AG04450 (cell line): Measurements from ENCODE around the gene ERGIC2. TPM values are rescaled to one million over a fixed set of nuclear protein-coding genes. Genes with fewer than 3 reads are reported as not detected.
"Not testable (repeated sequence)": the region's sequence is repeated elsewhere in the genome, so short reads cannot be mapped to it uniquely, and the experiment has no call there.

Experiments used
- CTCF ChIA-PET: fragments of 300-600, 350-600 bp; formaldehyde crosslinking; extraction: SDS; loops from one replicate; lab custom pipeline; 2022; ENCODE audit warnings: antibody characterized with exemption, inconsistent platforms; lab: Charles Lee
- POLR2A ChIA-PET: fragments of 350-600 bp; formaldehyde crosslinking; extraction: SDS; loops from one replicate; lab custom pipeline; 2021; ENCODE audit warnings: antibody characterized with exemption, inconsistent platforms; lab: Yijun Ruan, JAX
- DNase-seq: peaks from one replicate; pipeline ENCODE4 v3.0.0-alpha.2; 2011; ENCODE audit warnings: low read depth, low spot score
- H3K27ac ChIP-seq: one replicate; pipeline ENCODE4 v1.5.1; 2012; ENCODE audit warnings: low read depth, low read length, control low read depth
- H3K27me3 ChIP-seq: one replicate; pipeline ENCODE4 v1.6.0; 2012; ENCODE audit warnings: low read length; ENCODE audit not compliant: control insufficient read depth, insufficient read depth
- H3K4me3 ChIP-seq: 2 replicates; pipeline ENCODE4 v1.5.1; 2011; ENCODE audit warnings: mild to moderate bottlenecking, low read depth, low read length, control low read depth
- H3K9me3 ChIP-seq: 2 replicates; pipeline ENCODE4 v1.5.1; 2012; ENCODE audit warnings: low read length; ENCODE audit not compliant: control insufficient read depth, insufficient read depth
- polyA plus RNA-seq: library from polyadenylated mRNA; depleted of rRNA; stranded (reverse); fragments of >200 nt; gene quantifications from 2 replicates; pipeline ENCODE4 v1.2.3, GENCODE V29; 2011; rRNA removed
- TF ChIP-seq, protein P1 (sequence below): IDR thresholded peaks from 2 replicates; pipeline ENCODE4 v1.5.1; 2011; ENCODE audit warnings: low read depth, low read length, control low read depth, inconsistent platforms

The ERGIC2 gene
- polyA plus RNA-seq, 1 experiment, result 62.5 TPM

DNA sequence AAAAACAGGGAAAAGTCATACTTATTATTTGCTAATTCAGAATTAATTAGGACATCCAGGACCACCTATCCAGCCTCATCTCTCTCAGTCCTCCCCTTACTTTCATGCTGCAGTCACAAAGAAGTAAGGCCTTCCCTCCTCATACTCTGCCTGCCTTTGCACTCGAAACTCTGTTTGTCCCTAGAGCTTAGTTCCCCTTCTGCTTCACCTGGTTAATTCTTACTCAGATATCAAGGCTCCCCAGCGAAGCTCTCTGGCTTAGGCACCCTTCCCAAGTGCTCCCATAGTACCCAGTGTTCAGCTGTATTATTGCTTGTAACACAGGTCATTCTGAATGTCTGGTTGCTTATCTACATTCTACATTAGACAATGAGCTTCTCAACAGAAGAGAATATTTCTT is 81.3 kb downstream of the ERGIC2 start:
- Histone ChIP-seq H3K4me3 (no peak overlapping the region), H3K9me3 (no peaks in the 10 kb centered on the region), H3K27ac (no peak overlapping the region), H3K27me3 (no peaks in the 10 kb centered on the region)
- POLR2A ChIA-PET, result no interaction called here
- TF ChIP-seq, protein P1, sequence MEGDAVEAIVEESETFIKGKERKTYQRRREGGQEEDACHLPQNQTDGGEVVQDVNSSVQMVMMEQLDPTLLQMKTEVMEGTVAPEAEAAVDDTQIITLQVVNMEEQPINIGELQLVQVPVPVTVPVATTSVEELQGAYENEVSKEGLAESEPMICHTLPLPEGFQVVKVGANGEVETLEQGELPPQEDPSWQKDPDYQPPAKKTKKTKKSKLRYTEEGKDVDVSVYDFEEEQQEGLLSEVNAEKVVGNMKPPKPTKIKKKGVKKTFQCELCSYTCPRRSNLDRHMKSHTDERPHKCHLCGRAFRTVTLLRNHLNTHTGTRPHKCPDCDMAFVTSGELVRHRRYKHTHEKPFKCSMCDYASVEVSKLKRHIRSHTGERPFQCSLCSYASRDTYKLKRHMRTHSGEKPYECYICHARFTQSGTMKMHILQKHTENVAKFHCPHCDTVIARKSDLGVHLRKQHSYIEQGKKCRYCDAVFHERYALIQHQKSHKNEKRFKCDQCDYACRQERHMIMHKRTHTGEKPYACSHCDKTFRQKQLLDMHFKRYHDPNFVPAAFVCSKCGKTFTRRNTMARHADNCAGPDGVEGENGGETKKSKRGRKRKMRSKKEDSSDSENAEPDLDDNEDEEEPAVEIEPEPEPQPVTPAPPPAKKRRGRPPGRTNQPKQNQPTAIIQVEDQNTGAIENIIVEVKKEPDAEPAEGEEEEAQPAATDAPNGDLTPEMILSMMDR, result no peak
- CTCF ChIA-PET, result interaction anchor here (1.2 kb wide), 1 partner anchor 44 kb away, joined by 3 read pairs; no protein-coding TSS in a partner anchor
- no peak for DNase-seq

DNA sequence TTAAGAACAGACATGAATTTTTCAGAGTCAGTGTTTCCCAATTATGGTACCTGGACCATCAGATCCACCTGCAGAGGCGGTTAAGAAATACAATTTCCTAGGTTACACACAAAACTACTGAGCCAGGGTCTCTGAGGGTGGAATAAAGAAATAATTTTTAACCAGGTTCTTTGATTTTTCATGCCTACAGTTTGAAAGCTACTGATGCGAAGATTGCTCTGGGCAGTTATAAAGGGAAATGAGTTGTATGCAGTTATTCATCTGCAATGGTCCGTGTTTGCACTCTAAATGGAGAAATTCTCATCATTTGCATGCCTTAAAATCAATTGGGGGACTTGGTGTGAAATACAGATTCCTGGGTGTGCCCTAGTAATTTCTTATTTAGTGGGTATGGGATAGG is 89.7 kb downstream of the ERGIC2 start:
- TF ChIP-seq, protein P1, result no peak
- H3K27ac ChIP-seq, result no peak overlapping the region
- ChIA-PET CTCF (no interaction called here), POLR2A (no interaction called here)
- no peaks in the 10 kb centered on the region for H3K9me3 ChIP-seq
- DNase-seq, result no peak
- no peaks in the 10 kb centered on the region for H3K27me3 ChIP-seq
- no peak overlapping the region for H3K4me3 ChIP-seq

DNA sequence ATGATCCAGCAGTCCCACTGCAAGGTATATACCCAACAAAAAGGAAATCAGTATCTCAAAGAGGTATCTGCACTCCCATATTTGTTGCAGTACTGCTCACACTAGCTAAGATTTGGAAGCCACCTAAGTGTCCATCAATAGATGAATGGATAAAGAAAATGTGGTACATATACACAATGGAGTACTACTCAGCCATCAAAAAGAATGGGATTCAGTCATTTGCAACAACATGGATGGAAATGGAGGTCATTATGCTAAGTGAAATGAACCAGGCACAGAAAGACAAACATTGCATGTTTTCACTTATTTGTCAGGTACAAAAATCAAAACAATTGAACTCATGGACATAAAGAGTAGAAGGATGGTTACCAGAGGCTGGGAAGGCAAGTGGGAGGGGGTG is 90.5 kb downstream of the ERGIC2 start:
- H3K27me3 ChIP-seq, H3K4me3 ChIP-seq, H3K27ac ChIP-seq, H3K9me3 ChIP-seq, DNase-seq, POLR2A ChIA-PET: not testable (repeated sequence)
- CTCF ChIA-PET, result interaction anchor here (1.2 kb wide), 1 partner anchor 1517 kb away, joined by 4 read pairs; no protein-coding TSS in a partner anchor

DNA sequence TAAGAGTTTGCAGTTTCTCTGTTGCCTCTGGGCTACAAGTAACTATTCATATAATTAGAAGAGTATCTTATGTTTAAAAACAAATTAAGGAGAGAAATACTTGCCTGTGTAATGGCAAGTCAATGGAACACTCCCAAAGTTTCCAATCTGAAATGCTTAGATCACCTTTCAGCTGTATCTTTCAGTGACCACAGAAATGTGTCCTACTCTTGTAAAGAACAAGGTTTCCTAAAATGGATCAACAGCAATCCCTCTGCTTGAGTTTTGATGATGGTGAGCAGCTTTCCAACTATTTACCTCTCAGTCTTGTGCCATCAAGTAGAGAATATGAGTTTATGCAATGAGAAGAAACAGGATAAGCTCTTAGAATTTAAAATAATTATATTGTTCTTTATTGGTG is 92.9 kb downstream of the ERGIC2 start:
- H3K27ac ChIP-seq, result no peak overlapping the region
- no peak for DNase-seq
- ChIA-PET CTCF (no interaction called here), POLR2A (no interaction called here)
- H3K27me3 ChIP-seq, result no peaks in the 10 kb centered on the region
- no peaks in the 10 kb centered on the region for H3K9me3 ChIP-seq
- TF ChIP-seq, protein P1, result no peak
- H3K4me3 ChIP-seq, result no peak overlapping the region

DNA sequence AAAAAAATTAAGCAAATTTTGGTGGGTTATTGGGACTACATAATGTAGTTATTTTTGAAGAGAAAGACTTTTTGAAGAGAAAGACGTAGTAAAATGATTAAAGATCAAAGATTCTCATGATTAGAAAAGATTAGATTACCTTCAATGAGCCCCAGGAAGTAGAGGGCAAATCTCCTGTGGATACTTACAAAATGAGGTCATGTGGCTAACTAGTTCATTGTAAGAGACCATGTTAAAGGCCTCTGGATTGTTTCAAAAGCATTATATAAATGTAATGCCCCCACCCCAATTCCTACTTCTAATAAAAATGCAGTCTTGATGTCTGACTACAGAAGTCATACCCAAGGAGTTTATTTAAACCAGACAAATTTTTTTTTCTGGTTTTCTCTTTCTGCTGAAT is 93.3 kb downstream of the ERGIC2 start:
- Histone ChIP-seq H3K27ac (no peak overlapping the region), H3K4me3 (no peak overlapping the region), H3K27me3 (no peaks in the 10 kb centered on the region), H3K9me3 (no peaks in the 10 kb centered on the region)
- no peak for DNase-seq
- CTCF ChIA-PET, result no interaction called here
- POLR2A ChIA-PET, result no interaction called here
- TF ChIP-seq, protein P1, result no peak

Other genes starting within 250 kb of the ERGIC2 start
- gene FAR2, start 231.9 kb downstream of the ERGIC2 start, polyA plus RNA-seq, result 3.2 and 3.4 TPM in 2 replicates
- 0.22 and 0.26 TPM in 2 replicates for gene OVCH1, start 116.5 kb upstream of the ERGIC2 start, polyA plus RNA-seq